ENCODE results near the gene VWC2L. TPM values are rescaled to one million over a fixed set of nuclear protein-coding genes. Genes with fewer than 3 reads are reported as not detected.

Gene VWC2L
- total RNA-seq, 1 donor from 2014 or later, result not detected

GRCh38 chr2:214450118-214450894 lies 39.5 kb downstream of the VWC2L start:
- DNase-seq (ENCODE audit: low read depth), result no peak
- Histone ChIP-seq H3K27me3 (ENCODE audit: control insufficient read depth, insufficient read depth, low read length) (no peaks in the 10 kb centered on the region), H3K36me3 (ENCODE audit: control insufficient read depth, insufficient read depth, low read length) (no peaks in the 10 kb centered on the region), H3K4me3 (ENCODE audit: low read depth, low read length) (no peak overlapping the region)
- TF ChIP-seq, protein P1, sequence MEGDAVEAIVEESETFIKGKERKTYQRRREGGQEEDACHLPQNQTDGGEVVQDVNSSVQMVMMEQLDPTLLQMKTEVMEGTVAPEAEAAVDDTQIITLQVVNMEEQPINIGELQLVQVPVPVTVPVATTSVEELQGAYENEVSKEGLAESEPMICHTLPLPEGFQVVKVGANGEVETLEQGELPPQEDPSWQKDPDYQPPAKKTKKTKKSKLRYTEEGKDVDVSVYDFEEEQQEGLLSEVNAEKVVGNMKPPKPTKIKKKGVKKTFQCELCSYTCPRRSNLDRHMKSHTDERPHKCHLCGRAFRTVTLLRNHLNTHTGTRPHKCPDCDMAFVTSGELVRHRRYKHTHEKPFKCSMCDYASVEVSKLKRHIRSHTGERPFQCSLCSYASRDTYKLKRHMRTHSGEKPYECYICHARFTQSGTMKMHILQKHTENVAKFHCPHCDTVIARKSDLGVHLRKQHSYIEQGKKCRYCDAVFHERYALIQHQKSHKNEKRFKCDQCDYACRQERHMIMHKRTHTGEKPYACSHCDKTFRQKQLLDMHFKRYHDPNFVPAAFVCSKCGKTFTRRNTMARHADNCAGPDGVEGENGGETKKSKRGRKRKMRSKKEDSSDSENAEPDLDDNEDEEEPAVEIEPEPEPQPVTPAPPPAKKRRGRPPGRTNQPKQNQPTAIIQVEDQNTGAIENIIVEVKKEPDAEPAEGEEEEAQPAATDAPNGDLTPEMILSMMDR (IDR thresholded peaks at IDR 0.05; ENCODE audit: insufficient read depth, low read length, poor library complexity, severe bottlenecking), result no peak

DNA sequence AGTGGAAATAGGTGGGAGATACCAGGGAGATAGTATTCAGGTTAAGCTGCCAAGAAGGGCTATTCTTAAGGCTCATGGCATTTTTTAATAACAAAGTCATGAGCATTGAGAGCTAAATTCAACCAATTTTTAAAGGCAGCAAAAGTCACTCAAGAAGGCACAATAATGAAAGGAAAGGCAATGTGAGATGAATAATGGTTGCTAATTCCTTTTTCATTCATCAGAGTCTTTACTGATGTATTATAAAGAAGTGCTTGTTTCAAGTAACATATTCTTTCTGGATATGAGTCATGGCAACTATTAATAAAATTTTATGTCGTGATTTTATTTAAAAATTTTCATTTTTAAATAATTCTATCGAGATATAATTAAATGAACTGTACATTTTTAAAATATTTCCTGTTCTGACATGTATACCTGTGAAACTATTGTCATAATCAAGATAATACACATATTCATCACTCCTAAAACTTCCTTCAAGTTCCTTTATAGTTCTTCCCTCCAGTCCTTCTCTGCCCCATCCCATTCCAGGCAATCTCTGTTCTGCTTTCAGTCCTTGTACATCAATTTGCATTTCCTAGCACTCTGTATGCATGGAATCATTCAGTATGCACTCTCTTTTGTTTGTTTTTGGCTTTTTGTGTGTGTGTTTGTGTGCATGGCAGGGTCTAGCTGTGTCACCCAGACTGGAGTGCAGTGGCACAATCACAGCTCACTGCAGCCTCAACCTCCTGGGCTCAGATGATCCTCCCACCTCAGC lies 40.8 kb downstream of the VWC2L start:
- no peak for DNase-seq (ENCODE audit: low read depth)
- Histone ChIP-seq H3K27me3 (ENCODE audit: control insufficient read depth, insufficient read depth, low read length) (no peaks in the 10 kb centered on the region), H3K36me3 (ENCODE audit: control insufficient read depth, insufficient read depth, low read length) (no peaks in the 10 kb centered on the region), H3K4me3 (ENCODE audit: low read depth, low read length) (no peak overlapping the region)
- TF ChIP-seq, protein P1 (IDR thresholded peaks at IDR 0.05; ENCODE audit: insufficient read depth, low read length, poor library complexity, severe bottlenecking), result no peak

- H3K27me3 ChIP-seq (ENCODE audit: control insufficient read depth, insufficient read depth, low read length), result no peaks in the 10 kb centered on the region
- TF ChIP-seq, protein P1 (IDR thresholded peaks at IDR 0.05; ENCODE audit: insufficient read depth, low read length, poor library complexity, severe bottlenecking), result no peak
- H3K4me3 ChIP-seq (ENCODE audit: low read depth, low read length), result no peak overlapping the region
- H3K36me3 ChIP-seq (ENCODE audit: control insufficient read depth, insufficient read depth, low read length), result no peaks in the 10 kb centered on the region
- DNase-seq (ENCODE audit: low read depth), result no peak
Measured at GRCh38 chr2:214465363-214466146, 54.7 kb downstream of the VWC2L start.

DNA sequence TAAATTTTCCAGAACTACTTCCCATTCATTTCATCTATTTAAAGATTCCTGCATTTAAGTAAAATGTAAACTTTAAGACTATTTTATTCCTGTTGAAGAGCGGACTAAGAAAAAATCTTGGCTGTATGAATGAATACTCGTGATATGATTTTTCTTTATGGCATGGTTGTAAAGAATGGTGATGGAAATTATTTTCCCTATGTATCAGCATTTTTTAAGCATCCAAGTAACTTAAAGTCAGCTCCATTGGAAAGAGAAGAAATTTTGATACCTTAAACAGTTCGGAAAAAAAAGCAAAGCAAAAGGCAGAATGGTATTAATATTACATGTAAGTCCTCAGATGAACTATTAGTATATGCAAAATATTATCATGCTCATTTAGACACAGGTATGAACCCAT lies 58.9 kb downstream of the VWC2L start:
- no peak for DNase-seq (ENCODE audit: low read depth)
- TF ChIP-seq, protein P1 (IDR thresholded peaks at IDR 0.05; ENCODE audit: insufficient read depth, low read length, poor library complexity, severe bottlenecking), result no peak
- H3K36me3 ChIP-seq (ENCODE audit: control insufficient read depth, insufficient read depth, low read length), result no peaks in the 10 kb centered on the region
- H3K4me3 ChIP-seq (ENCODE audit: low read depth, low read length), result no peak overlapping the region
- H3K27me3 ChIP-seq (ENCODE audit: control insufficient read depth, insufficient read depth, low read length), result no peaks in the 10 kb centered on the region

DNA sequence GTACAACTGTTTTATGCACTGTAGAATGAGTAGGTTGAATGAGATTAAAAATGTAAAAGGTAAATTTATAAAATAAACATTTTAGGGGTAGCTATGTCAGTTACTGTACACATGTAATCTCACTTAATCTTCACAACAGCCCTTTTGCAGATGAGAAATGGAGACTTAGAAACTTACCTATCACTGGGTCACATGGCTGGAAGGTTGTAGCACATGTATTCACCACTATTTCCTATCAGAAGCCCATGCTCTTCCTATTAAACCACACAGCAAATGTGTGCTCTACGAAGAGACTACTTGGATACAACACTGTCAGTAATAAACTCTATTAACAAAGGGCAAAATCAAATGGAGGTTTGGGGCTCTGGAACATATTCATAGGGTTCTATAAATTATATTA lies 60.5 kb downstream of the VWC2L start:
- H3K27me3 ChIP-seq (ENCODE audit: control insufficient read depth, insufficient read depth, low read length), result no peaks in the 10 kb centered on the region
- TF ChIP-seq, protein P1 (IDR thresholded peaks at IDR 0.05; ENCODE audit: insufficient read depth, low read length, poor library complexity, severe bottlenecking), result no peak
- H3K4me3 ChIP-seq (ENCODE audit: low read depth, low read length), result no peak overlapping the region
- no peaks in the 10 kb centered on the region for H3K36me3 ChIP-seq (ENCODE audit: control insufficient read depth, insufficient read depth, low read length)
- DNase-seq (ENCODE audit: low read depth), result no peak
